HG03565 (cell line): Measurements from ENCODE around the gene LTBP1.
"Not testable (repeated sequence)": the region's sequence is repeated elsewhere in the genome, so short reads cannot be mapped to it uniquely, and the experiment has no call there.

Experiments used
- ATAC-seq: cut with Tn5 transposase; IDR thresholded peaks from one replicate; pipeline ENCODE4 v1.9.1; 2021; ENCODE audit warnings: mild to moderate bottlenecking, moderate library complexity; ENCODE audit not compliant: unreplicated experiment

The LTBP1 gene

DNA sequence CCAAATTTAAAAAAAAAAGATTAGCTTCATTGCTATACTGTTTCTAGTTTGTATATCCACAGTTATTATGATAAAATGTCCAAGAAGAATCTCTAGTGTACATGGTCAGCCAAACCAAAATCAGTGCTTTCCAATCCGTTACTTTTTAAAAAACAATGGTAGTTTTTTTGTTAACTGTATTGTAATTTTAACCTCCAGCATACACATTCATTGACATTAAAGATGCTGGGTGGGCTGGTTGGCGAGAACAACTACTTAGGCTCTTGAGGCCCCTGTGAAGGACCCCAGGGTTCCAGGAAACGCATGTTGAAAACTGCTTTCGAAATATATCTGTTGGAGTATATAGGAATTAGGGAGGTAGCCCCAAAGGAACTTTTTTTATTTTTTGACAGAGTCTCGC lies 422.4 kb downstream of the LTBP1 start:
- ATAC-seq, result no peak

DNA sequence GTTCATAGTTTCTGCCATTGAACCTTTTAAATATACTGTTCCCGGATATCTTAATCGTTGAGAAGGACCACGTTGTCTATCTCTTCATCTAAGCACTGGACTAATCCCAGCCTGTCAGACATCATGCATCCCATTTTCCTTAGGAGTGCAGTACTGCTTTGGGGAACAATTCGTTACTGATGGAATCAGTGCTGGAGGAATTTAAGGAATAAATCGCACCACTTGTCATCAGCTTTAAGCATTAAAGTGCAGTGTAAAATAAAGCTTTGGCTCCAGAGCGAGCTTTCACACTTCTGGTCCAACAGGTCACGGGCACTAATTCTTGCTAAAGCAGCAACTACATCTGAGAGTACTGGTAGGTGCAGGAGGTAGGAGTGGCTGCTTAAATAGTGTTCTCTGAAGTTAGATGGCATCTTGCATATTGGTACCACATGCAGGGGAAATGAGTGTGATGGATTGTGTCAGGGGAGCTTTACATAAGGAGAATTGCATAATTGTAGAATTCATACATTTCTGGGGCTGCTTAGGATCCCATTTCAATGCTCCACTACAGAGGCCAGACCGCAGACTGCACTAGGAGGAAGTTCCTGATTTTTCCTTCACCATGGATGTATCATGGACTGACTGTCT lies 424.0 kb downstream of the LTBP1 start:
- ATAC-seq, result no peak

DNA sequence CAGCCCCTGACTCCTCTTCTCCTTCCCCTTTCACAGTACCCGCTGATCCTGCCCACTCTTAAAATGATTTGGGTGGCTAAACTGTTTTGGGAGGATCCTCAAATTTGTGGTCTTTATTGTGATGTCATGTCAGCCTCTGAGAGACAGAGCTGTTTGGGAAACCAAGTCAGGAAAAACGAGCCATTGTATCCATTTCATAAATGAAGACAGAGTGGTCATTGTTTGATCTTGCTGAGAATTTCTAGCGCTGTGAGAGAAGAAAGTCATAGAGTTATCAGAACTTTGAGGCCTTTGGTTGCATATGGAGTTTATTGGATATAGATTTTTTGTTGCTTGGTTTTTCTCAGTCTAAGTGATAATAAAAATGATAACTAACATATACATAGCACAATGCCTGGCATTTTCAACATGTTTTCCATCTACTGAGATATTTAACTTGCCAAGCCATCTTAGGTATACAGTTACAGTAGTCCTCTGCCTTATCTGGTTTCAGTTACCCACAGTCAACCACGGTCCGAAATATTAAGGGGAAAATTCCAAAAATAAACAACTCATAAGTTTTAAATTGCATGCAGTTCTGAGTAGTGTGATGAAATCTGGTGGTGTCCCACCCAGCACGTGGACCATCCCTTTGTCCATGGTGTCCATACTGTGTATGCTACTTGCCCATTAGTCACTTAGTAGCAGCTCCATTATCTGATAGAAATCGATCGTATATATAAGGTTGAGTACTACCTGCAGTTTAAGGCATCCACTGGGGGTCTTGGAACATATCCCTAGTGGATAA lies 424.7 kb downstream of the LTBP1 start:
- ATAC-seq, result no peak

DNA sequence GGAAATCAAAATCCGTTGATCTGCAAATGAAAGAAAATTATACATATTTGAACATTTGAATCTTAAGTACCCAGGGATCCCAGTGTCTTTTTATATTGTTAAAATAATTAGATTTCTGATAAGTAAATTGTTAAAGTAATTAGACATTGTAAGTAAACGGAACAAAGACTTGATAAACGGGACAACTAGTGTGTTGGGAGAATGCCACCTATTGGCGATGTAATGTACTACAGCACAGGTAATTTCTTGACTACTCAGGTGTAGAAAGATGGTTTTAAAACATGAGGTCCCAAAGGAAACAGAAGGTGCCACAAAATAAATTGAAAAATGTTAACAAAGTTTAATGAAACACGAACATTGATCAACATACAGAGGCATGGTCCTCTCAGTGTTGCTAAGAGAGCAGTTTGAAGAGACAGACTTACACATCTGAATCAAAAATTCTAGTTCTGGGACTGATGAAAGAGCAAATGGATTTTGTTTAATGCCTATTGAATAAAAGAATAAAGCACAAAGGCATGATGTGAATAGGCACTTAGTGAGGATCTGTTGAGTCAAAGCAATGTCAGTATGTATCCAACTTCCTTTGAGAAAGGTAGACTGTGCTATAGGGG lies 426.3 kb downstream of the LTBP1 start:
- peak; percentile 67 for ATAC-seq

DNA sequence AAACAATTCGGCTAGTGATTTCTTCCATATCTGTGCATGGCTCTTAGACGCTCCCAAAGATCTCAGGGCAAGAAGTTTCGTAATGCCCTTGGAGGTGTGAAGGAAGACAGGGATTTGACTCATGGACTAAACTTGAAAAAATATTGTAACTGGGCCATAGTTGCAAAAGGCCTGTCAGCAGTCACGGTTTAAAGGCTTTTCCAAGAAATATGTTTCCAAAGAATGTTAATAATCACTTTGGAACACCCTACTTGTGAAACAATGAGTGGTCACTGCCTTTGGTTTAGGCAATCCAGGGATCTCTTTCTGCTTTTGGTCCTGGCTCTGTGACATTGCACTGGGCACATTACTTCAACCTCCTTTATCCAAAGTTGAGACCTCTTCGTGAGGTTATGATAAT lies 427.2 kb downstream of the LTBP1 start:
- ATAC-seq, result no peak

DNA sequence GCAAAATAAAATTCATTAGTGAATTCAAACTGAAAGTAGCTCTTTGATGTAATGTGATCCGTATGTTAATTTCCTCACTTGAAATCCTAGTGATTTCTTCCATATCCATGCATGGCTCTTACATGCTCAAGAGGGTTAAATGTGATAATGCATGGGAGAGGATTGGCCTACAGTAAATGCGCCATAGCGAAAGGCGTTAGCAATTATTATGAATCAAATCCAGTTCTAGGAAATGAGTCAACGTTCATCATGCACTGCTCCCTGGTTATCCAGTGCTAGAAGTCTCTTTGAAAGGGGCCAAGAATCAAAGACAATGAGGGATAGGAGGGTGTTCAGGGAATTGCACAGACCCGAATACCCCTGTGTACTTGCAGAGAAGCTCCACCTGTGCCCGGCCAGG lies 428.3 kb downstream of the LTBP1 start:
- ATAC-seq, result no peak

DNA sequence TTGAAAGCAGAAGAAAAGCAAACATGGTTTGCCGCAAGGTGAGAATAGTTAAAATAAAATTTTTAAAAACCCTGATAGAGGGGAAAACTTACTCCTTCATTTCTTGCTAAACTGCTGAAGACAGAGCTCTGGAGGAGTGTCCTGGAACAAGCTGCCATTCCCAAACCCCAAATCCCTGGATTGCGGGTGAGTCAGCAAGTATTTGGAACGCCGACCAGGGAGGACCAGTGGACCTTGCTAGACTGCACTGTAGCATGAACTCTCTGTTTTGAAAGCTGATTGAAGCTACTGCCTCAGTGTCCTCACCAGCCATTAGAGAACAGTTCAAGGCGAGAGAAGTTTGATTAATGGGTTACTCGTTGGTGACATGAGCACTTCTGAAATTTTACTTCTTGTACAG lies 430.3 kb downstream of the LTBP1 start:
- ATAC-seq, result no peak

DNA sequence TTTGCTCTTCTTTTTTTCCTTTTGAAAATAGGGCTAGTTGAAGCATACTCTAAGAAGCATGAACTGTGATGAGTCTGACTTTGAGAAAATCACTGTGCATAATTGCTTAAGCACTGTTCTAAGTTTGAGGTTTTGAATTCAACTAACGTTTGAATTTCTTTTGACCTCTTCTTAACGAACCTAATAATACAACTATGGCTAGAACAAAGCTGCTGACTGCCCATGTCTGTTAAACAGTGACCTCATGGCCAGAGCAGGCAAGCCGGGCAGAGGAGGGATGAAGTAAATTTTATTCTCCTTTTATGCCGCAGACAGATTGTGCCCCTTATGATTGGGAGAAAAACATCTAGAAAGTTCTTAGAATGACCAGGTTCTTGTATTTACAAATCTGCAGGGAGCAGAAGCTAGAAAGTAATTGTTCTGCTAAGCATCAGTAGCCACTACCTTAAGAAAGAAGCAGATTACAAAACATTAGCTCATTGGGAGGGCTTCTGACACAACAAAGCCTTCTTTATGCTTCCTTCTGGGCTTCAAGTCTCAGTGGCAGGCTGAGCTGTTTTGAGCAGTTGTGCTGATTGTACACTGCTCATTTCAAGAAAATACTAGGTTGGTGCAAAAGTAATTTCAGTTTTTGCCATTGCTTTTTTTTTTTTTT lies 431.9 kb downstream of the LTBP1 start:
- ATAC-seq, result no peak

DNA sequence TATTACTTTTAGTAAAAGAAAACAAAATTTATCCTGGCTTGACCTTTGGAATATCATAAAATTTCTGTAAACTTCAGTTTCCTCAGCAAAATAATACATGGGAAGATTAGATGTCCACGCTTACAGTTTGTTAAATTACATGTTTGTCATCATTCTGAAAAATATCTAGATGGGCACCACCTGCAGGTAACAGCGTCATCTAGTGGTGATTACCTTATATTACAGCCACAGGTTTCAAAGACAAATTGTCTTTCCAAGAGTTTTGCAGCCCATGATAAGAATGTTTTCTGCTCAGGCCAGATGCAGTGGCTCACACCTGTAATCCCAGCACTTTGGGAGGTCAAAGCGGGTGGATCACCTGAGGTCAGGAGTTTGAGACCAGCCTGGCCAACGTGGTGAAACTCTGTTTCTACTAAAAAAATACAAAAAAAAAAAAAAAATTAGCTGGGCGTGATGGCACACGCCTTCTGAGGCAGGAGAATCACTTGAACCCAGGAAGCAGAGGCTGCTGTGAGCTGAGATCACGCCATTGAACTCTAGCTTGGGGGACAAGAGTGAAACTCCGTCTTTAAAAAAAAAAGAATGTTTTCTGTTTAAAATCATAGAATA lies 433.4 kb downstream of the LTBP1 start:
- ATAC-seq, result no peak

DNA sequence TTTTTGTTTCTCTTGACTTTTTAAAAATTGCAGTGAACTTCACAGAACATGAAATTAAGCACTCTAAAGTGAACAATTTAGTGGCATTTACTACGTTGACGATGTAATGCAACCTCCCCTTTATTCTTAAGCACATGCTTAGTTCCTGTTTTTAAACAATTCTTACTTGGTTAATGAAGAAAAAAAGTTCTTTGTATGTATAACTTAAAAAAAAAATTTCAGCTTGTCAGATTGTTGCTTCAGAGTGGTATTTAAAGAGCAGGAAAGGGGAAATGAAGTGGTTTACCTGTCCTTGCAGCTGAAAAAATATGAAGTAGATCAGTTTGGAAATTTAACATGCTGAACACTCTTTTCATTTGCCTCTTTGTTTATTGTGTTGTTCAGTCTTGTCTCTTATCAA lies 434.0 kb downstream of the LTBP1 start:
- ATAC-seq, result no peak

DNA sequence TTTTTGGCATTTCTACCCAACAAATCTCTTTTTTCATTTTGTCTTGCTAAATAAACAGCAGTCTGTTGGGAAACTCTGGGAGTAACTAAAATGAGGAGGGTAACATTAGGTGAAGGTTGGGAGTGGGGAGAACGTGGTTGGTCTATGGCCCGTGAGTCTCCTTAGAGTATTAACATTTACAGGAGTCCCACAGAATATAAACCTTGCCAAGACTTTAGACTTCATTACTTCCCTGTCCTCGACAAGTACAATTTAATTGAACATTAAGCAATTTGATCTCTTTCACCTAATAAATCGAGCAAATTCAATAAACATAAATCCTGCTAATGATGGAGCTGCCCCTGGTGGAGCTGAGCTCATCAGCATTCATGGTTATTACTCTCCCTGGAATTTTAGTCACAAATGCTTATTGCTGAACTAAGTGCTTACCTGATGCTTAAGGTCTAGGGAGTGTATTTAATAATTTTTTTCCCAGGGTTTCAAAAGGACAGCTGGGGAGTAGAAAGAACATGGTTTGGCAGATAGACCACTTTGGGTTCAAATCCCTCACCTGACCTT lies 434.6 kb downstream of the LTBP1 start:
- ATAC-seq, result no peak

DNA sequence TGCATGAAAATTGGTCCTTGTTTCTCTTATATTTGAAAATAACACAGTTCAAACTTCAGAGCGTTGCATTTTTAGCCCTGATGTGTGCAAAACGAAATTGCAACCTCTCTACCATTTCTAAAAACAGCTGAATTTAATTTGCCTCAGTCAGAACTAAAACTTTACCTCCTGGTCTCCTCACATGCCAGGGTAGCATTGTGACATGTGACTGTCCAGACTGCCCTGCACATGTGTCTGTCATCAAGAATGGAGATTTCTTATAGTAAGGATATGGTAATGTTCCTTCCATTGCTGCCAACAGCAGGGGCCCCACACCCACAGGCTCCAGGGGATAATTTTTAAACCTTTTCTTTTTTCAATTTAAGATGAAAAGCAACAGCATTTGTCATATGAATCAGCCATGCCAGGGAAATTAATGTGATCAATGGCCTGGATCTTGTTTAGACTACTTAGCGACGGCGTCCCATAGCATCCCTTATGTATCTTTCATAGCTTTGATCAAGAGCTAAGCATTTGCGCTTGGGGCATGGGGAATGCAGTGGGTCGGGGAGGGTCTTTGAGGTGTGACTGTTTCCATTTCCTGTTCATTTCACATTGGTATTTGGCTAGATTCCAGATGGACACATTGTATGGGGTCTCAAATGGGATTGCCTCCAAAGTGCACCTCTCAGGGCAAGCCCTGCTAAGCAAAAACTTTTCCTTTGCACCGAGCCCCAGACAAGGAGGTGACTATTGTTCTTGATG lies 437.3 kb downstream of the LTBP1 start:
- no peak for ATAC-seq

DNA sequence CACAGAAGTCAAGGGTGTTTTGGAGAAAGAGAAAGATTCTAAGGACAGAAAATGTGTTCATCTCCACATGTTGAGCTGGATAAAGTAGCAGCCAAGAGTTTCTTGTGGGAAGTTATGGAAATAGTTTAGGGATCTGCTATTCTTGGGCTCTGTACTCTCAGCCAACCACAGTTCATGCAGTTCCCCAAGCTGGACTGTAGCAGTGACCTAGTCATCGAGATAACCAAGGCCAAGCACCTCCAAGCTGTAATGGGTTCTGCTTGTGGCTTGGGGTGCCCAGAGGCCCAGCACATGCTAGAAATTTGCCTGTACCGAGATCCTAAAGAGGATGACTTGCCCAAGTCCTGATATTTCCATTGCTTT lies 437.8 kb downstream of the LTBP1 start:
- no peak for ATAC-seq

DNA sequence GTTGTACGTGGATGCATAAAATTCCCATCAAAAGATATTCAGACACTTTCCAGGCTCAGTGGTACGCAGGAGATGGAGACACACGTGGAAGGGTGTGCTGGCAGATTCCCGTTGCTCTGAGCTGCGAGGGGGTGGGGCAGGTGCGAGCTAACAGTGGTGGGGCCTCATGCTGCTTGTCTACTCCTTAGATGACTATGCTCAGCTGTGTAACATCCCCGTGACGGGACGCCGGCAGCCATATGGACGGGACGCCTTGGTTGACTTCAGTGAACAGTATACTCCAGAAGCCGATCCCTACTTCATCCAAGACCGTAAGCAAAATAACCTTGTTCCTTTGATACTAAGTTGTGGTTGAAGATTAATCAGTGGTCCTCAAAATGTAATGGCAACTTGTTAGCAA lies 442.2 kb downstream of the LTBP1 start:
- ATAC-seq, result no peak

DNA sequence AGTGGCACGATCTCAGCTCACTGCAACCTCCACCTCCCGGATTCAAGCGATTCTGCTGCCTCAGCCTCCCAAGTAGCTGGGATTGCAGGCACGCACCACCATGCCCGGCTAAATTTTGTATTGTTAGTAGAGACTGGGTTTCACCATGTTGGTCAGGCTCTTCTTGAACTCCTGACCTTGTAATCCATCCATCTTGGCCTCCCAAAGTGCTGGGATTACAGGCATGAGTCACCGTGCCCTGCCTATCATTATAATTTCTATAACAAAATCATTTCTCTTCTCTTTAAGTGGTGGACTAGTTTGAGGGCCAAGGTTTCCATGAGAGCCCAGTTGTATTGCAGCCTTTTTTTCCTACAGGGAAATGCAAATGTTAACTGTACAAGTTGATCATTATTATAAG lies 442.9 kb downstream of the LTBP1 start:
- ATAC-seq, result not testable (repeated sequence)

DNA sequence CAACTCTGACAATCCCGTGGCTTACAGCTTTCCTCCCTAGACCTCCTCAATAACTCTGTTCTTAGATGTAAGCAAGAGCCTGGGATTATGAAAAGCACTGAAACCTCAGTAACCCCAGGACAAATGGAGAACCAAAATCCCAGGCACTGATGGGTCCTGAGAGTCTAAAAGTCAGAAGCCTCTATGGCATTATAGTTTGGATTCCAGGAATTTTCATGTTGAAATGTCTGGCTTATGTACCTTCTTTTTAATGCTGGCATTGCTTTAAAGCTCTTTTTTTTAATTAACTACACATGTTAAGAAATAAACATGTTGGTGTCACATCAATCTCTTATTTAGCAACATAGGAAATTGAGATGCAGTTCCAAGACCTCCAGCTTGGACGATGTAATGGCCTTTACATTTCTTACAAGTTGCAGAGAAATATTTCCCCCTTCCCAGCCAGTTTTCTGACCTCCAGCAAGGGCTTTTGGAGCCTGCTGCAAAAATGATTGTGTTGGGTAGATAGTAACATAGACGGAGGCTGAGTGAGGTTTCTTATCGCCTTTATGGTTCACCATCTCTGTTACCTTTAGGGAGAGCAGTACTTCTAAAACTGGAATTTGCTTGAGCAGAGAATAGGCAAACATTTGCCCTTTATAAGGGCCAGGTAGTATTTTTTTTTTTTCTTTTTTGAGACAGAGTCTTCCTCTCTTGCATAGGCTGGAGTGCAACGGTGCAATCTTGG lies 444.9 kb downstream of the LTBP1 start:
- no peak for ATAC-seq

DNA sequence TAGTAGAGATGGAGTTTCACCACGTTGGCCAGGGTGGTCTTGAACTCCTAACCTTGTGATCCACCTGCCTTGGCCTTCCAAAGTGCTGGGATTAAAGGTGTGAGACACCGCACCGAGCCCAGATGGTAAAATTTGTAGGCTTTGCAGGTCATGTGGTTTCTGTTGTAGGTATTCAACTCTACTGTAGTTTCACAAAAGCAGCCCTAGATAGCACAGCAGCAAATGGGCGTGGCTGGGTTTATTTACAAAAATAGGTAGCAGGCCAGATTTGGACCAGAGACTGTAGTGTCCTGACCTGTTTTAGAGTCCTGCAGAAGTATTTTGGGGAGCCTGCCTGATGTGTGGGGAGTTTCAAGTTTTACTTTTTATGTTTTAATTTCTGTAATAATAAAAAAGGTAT lies 445.6 kb downstream of the LTBP1 start:
- no peak for ATAC-seq

DNA sequence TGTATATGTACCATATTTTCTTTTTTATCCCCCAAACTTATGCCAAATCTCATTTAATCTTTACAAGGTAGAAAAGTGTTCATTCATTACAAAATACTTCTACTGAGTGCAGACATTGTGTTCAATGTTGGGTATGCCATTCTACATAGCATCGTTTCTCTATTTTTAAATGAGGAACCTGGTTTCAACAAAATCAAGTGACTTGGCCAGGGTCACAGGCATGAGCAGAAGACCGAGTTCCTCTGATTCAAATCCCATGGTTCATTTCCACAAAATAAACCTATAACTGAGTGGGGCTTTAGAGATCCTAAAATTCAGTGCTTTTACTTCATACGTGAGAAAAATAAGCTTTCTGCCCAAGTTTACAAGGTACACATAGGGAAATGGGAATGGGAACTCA lies 448.3 kb downstream of the LTBP1 start:
- ATAC-seq, result no peak

DNA sequence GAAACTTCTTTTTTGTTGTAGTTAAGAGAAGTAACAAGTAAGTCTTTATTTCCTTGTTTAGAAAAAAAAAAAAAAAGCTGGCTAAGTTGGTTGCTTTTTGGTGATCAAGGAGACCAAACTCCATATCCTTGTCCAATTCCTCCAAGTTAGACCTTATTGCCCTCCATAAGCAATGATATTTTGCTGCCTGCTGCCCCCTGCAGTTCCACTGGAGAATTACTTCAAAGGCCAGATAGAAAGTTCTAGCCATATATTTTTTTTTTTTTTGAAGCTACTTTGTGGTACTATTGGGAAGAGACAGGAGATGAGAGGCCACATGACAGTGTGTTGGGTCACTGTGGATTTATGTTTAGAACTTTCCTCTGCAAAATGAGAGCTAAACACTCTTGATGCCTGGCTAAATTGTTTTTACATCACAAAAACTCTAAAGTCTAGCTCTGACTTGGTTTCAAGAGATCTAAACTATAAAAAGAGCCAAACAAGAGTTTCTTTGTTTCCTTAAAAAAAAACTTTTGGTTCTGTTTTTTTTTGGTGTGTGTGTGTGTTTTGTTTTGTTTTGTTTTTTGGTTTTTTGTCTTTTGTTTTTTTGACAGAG lies 449.0 kb downstream of the LTBP1 start:
- no peak for ATAC-seq
